Neural cell (in vitro differentiated cells): Measurements from ENCODE around the gene KLHL6.

Experiments used
- EP300 ChIP-seq: fragments of 450-650 bp; conservative IDR thresholded peaks from 2 replicates; pipeline ENCODE4 v1.6.1; 2014; ENCODE audit warnings: antibody characterized with exemption, mild to moderate bottlenecking, moderate library complexity; ENCODE audit not compliant: poor library complexity, severe bottlenecking
- EZH2 ChIP-seq: fragments of 200-600, 300-800 bp; shearing (Covaris generic), sonication (generic); IDR thresholded peaks from 2 replicates; pipeline ENCODE4 v1.6.1; 2014; ENCODE audit warnings: antibody characterized with exemption, low read length, borderline replicate concordance, mild to moderate bottlenecking; ENCODE audit not compliant: insufficient read depth, poor library complexity, severe bottlenecking
- POLR2AphosphoS5 ChIP-seq: IDR thresholded peaks from 2 replicates; pipeline ENCODE4 v1.6.1; 2012
- RAD21 ChIP-seq: fragments of 450-650 bp; conservative IDR thresholded peaks from 2 replicates; pipeline ENCODE4 v1.6.1; 2014; ENCODE audit warnings: antibody characterized with exemption, mild to moderate bottlenecking, moderate library complexity
- SMC3 ChIP-seq: fragments of 450-650 bp; conservative IDR thresholded peaks from 2 replicates; pipeline ENCODE4 v1.6.1; 2014; ENCODE audit warnings: antibody characterized with exemption, mild to moderate bottlenecking, moderate library complexity; ENCODE audit not compliant: poor library complexity
- TF ChIP-seq, protein P1 (sequence below): fragments of 450-650 bp; IDR thresholded peaks from 2 replicates; pipeline ENCODE4 v1.5.1; 2014; ENCODE audit warnings: antibody characterized with exemption, mild to moderate bottlenecking, moderate library complexity; ENCODE audit not compliant: poor library complexity, severe bottlenecking

DNA sequence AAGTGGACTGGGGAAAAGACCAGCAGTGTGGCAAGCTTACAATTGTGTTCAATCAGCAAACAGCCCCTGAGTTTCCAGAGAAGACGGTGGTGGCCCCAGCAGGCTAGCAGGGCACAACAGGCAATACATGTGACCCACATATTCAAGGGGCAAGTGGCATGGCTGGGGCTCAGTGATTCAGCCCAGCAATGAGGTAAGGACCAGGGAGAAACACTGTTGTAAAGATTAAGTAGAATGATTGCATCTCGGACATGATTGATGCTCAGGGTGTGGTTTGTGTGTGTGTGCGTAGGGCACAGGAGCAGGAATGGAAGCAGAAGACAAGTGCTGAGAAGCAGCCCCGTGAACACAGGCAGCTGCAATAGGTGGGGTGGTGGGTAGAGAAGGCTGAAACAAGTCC is 37.9 kb downstream of the KLHL6 start:
- TF ChIP-seq, protein P1, sequence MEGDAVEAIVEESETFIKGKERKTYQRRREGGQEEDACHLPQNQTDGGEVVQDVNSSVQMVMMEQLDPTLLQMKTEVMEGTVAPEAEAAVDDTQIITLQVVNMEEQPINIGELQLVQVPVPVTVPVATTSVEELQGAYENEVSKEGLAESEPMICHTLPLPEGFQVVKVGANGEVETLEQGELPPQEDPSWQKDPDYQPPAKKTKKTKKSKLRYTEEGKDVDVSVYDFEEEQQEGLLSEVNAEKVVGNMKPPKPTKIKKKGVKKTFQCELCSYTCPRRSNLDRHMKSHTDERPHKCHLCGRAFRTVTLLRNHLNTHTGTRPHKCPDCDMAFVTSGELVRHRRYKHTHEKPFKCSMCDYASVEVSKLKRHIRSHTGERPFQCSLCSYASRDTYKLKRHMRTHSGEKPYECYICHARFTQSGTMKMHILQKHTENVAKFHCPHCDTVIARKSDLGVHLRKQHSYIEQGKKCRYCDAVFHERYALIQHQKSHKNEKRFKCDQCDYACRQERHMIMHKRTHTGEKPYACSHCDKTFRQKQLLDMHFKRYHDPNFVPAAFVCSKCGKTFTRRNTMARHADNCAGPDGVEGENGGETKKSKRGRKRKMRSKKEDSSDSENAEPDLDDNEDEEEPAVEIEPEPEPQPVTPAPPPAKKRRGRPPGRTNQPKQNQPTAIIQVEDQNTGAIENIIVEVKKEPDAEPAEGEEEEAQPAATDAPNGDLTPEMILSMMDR, result no peak
- TF ChIP-seq EP300 (no peak), POLR2AphosphoS5 (no peak), EZH2 (no peak), SMC3 (no peak), RAD21 (no peak)
